GM12864 (cell line): Measurements from ENCODE around the gene MSMP.

Experiments used
- DNase-seq: peaks from one replicate; pipeline ENCODE4 v3.0.0-alpha.2; 2011; ENCODE audit warnings: low read depth
- H3K4me3 ChIP-seq: 2 replicates; pipeline ENCODE4 v1.5.1; 2011; ENCODE audit warnings: mild to moderate bottlenecking, low read depth, low read length, control low read depth
- CTCF ChIP-seq: IDR thresholded peaks from 2 replicates; pipeline ENCODE4 v1.5.1; 2011; ENCODE audit warnings: low read depth, mild to moderate bottlenecking, moderate library complexity, low read length, control low read depth, inconsistent platforms; ENCODE audit errors: missing control alignments

The MSMP gene

GRCh38 chr9:35717132-35717870 lies 36.8 kb downstream of the MSMP start:
- no peak for TF ChIP-seq CTCF
- no peak for DNase-seq
- no peak overlapping the region for H3K4me3 ChIP-seq

- TF ChIP-seq CTCF, result no peak
- H3K4me3 ChIP-seq, result no peak overlapping the region
Measured at GRCh38 chr9:35716230-35716629, 37.8 kb downstream of the MSMP start.

GRCh38 chr9:35714579-35715252 lies 39.4 kb downstream of the MSMP start:
- H3K4me3 ChIP-seq, result no peak overlapping the region
- TF ChIP-seq CTCF, result no peak
- DNase-seq, result no peak

More at GRCh38 chr9:35716230-35716629, 37.8 kb downstream of the MSMP start:
- no peak for DNase-seq

GRCh38 chr9:35714123-35714522 lies 40.0 kb downstream of the MSMP start:
- H3K4me3 ChIP-seq, result no peak overlapping the region
- no peak for TF ChIP-seq CTCF
- no peak for DNase-seq

GRCh38 chr9:35713578-35713977 lies 40.5 kb downstream of the MSMP start:
- DNase-seq, result no peak
- TF ChIP-seq CTCF, result no peak
- no peak overlapping the region for H3K4me3 ChIP-seq

- H3K4me3 ChIP-seq, result no peak overlapping the region
- TF ChIP-seq CTCF, result no peak
- DNase-seq, result no peak
Measured at GRCh38 chr9:35712762-35713400, 41.2 kb downstream of the MSMP start.
